NCI-H187 (cell line): ENCODE results near the gene ZNF575.

Experiments
- DNase-seq, 2 experiments: peaks; one replicate each; lab custom pipeline; 2025; lab: John Stamatoyannopoulos, UW

The ZNF575 gene, protein sequence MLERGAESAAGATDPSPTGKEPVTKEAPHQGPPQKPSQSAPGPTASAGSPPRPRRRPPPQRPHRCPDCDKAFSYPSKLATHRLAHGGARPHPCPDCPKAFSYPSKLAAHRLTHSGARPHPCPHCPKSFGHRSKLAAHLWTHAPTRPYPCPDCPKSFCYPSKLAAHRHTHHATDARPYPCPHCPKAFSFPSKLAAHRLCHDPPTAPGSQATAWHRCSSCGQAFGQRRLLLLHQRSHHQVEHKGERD

DNA sequence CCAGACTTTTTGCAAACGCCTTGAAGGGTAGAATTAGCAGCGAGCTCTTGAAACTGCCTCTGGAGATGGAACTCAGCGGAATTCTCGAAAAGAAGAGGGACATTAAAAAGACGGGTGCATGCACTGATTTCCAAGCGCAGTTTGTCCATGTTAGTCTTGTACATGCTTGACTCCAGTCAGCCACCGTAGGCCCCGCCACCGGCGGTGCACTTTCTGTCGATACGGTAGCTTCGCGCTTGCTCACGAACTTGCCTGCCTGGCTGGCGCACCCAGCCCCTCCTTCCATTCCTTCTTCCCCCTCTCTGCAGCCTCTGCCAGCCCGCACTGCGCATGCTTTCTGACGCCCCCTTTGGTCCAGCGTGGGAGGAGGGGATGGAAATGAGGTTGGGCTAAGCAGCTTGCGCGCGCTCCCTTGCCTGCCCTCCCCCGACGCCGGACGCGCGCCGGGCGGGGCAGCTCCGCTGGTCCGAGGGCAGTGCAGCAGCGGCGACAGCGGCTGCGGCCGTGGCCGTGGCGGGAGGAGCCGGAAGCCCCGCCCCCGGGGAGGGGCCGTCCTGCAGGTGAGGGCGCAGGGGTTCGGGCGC lies at the start of gene ZNF575:
Gene ZNF575 (plus strand): TSS at position 227 of the 584 bp plus-strand sequence. CDS start 1,235 bp downstream, outside the sequence.
- DNase-seq, result peak; percentile 83 to 90

DNA sequence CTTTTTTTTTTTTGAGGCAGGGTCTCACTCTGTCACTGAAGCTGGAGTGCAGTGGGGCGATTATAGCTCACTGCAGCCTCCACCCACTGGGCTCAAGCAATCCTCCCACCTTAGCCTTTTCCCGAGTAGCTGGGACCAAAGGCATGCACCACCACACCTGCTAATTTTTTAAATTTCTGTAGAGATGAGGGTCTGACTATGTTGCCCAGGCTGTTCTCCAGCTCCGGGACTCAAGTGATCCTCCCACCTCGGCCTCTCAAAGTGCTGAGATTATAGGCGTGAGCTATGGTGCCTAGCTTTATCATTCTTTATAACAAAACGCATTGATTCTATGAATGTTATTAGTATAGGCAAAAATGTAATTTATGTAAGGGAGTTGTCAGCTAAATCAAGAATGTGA lies 49.7 kb upstream of the ZNF575 start:
- DNase-seq, result no peak

DNA sequence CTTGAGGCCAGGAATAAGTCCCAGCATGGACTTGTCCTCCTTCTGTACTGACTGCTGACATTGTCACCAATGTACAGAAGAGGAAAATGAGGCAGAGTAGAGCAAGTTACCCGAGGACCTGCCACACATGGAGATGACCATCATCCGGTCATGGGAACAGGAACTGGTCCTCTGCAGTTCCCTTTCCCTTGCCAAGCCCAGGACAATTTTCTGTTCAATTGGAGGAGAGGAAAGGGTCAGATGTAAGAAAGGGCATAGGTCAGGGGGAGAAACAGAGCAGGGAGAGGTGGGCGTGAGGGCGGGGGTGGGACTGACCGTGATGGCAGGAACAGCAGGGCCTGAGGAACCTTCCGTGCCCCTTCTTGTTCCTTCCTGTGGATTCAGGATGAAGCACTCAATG lies 47.0 kb upstream of the ZNF575 start:
- DNase-seq, result no peak

DNA sequence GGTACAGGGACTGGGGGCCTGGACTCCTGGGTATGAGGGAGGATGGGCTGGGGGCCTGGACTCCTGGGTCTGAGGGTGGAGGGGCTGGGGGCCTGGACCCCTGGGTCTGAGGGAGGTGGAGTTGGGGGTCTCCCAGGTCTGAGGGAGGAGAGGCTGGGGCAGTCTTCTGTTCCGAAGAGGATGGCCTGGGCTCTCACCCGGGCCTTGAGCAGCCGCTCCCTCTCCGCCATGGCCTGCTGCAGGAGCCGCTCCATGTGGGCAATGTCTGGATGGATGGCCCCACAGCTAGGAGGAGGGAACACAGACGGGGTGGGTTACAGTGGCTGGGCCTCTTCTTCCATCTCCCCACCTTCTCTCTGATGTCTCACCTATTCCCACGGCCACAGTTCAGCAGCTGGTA lies 46.6 kb upstream of the ZNF575 start:
- no peak for DNase-seq

DNA sequence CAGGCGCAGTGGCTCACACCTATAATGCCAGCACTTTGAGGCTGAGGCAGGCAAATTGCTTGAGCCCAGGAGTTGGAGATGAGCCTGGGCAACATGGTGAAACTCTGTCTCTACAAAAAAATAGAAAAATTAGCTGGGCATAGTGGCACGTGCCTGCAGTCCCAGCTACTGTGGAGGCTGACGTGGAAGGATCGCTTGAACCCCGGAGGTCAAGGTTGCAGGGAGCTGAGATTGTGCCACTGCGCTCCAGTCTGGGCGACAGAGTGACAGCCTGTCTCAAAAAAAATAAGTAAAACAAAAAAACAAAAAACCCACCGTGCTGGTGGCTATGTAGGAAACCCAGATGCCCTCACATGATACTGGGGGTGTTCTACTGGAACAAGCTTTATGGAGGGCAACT lies 44.8 kb upstream of the ZNF575 start:
- no peak for DNase-seq

DNA sequence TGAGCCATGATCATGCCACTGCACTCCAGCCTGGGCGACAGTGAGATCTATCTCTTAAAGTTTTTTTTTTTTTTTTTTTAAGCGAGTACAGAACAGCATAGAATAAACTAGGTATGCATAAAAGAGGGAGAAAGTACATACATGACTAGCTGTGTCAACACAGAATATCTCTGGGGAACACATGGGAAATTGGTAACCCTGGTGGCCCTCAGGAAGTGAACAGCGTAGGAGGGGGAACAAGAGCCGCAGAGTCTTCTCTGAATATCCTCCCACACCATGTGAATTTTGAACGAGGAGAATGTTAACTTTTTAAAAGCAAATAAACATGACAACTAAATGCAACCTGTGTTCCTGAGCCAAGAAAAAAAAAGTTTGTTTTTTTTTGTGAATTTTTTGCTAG lies 43.7 kb upstream of the ZNF575 start:
- DNase-seq, result no peak

DNA sequence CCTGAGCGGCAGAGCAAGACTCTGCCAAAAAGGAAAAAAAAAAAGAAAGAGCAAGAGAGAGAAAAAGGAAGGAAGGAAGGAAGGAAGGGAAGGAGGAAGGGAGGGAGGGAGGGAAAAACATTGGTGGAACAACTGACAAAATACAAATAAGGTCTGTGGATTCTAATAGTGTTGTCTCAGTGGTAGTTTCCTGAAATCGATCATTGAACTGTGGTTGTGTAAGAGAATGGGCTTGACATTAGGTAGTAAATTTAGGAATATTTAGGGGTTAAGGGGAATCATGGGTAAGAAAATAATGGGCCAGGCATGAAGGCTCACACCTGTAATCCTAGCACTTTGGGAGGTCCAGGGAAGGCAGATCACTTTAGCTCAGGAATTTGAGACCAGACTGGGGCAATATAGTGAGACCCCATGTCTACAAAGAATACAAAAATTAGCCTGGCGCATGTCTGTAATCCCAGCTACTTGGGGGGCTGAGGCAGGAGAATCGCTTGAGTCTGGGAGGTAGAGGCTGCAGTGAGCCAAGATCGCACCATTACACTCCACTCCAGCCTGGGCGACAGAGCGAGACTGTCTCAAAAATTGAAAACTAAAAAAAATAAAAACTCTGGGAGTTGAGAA lies 42.9 kb upstream of the ZNF575 start:
- no peak for DNase-seq

DNA sequence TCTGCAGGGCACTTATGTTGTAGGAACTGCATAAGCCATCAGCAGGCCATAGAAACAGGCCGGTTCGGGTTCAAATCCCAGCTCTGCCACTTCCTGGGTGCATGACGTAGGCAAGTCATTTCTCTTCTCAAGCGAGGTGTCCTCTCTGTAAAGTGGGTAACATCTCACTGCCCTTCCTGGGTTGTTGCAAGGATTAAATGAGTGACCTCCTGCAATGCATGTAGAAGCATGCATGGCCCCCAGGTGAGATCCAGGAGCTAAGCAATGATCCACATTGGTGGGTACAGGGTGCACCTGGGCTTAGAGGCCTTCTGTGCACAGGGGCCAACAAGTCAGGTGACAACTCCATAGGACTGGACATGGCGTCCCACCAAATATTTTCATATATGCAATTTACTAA lies 42.2 kb upstream of the ZNF575 start:
- no peak for DNase-seq

DNA sequence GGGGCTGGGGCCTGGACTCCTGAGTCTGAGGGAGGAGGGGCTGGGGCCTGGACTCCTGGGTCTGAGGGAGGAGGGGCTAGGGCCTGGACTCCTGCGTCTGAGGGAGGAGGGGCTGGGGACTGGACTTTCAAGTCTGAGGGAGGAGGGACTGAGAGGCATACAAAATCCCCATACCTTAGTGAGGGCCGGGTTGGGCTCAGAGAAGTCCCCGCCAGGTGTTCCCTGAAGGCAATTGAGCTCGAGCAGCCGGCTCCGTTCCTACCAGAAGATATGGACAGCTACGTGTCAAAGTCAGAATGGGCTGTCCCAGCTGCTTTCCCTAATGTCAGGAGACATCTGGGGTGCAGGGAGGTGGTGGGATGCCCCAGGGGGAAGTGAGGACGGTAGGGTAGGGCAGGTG lies 37.9 kb upstream of the ZNF575 start:
- DNase-seq, result no peak

DNA sequence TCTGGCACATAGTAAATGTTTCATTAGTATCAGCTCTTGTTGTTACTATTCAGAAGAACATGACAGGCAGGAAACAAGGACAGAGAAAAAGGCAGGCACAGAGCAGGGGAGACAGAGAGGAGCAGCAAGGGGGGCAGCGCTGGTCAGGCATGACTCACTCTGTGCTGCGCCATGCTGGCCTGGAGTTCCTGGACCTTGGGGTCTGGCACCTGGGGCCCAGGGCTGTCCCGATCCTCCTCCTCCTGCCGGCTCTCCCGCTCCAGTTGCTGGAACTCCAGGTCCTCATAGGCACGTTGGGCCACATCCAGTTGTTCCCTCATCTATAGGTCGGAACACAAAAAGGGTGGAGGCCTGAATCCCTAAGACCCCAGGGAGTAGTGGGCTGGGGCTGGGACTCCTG lies 36.0 kb upstream of the ZNF575 start:
- no peak for DNase-seq

DNA sequence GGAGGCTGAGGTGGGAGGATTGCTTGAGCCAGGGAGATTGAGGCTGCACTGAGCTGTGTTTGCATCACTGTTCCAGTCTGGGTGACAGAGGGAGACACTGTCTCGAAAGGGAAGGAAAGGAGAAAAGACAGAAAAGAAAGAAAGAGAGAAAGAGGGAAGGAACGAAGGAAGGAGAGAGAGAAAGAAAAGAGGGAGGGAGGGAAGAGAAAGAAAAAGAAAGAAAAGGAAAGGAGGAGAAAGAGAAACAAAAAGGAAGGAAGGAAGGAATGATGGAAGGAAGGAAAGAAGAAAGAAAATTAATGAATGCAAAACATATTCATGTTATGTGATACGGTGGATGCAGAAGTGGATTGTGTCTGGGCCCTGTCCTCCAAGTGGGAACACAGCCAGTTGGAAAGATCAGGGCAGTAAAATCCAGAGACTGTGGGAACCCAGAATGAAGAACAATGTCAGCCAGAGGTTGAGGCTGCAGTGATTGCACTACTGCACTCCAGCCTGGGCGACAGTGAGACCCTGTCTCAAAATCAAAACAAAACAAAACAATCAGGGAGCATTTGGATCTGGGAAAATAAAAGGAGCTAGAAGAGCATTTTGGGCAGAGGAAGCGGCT lies 34.6 kb upstream of the ZNF575 start:
- no peak for DNase-seq

DNA sequence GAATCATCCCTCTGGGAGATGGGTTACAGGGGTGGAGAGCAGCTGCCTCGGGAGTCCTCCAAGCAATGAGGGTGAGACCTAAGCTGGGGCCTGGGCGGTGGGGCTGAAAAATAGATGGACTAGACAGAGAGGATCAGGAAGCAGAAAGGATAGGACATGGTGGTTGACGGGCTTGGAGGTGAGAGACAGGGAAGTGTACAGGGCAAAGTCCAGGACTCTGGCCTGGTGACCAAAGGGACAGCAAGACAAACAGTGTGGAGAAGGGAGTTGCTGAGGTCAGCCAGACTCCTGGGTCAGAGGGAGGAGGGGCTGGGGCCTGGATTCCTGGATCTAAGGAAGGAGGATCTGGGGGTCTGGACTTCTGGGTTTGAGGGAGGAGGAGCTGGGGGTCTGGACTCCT lies 33.9 kb upstream of the ZNF575 start:
- no peak for DNase-seq

DNA sequence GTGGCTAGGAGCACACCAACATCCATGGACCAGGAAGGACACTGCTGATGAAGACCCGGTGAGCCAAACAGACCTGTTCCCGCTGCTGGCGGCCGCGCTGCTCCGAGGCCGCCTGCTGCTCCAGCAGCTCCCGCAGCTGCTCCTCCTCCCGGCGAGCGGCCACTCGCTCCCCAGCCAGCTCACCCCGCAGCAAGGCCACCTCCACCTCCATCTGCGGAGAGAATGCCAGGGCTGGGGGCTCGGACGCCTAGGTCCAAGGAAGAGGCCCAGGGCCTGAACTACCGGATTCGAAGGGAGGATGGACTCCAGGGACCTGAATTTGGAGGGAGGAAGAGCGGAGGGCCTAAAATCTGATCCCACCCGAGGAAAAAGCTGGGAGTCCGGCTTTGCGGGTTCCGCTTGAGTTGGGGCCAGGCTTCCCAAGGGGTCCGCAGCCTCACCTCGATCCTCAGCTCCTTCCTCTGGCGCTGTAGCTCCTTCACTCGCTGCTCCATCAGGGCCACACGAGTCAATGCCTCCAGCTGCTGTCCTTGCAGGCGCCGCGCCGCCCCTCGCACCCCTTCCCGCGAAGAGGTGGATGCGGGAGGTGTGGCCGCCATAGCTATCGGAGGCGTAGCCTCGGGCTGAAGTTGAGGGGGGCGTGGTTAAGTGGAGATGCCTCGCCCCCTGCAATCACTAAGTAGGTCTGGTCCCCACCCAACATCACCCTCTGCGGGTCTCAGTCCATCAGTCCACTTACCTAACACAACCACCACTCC lies 31.1 kb upstream of the ZNF575 start:
- DNase-seq, result no peak

DNA sequence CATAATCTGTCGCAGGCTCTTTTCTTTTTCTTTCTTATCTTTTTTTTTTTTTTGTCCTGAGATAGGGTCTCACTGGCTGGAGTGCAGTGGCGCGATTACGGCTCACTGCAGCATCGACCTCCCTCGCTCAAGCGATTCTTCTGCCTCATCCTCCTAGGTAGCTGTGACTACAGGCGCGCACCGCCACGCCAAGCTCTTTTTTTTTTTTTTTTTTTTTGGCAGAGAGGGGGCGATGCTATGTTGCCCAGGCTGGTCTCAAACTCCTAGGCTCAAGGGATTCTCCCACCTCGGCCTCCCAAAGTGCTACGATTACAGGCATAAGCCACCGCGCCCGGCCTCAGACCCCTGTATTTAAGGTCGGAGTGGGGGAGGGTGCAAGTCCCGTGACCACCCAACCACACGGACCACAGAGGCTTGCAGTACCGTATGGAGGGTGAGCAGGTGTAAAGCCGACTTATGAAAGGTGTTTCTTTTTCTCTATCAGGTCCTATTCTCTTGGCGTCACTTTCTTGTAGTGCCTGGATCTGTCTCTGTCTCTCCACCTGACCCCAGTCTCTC lies 30.5 kb upstream of the ZNF575 start:
- no peak for DNase-seq

DNA sequence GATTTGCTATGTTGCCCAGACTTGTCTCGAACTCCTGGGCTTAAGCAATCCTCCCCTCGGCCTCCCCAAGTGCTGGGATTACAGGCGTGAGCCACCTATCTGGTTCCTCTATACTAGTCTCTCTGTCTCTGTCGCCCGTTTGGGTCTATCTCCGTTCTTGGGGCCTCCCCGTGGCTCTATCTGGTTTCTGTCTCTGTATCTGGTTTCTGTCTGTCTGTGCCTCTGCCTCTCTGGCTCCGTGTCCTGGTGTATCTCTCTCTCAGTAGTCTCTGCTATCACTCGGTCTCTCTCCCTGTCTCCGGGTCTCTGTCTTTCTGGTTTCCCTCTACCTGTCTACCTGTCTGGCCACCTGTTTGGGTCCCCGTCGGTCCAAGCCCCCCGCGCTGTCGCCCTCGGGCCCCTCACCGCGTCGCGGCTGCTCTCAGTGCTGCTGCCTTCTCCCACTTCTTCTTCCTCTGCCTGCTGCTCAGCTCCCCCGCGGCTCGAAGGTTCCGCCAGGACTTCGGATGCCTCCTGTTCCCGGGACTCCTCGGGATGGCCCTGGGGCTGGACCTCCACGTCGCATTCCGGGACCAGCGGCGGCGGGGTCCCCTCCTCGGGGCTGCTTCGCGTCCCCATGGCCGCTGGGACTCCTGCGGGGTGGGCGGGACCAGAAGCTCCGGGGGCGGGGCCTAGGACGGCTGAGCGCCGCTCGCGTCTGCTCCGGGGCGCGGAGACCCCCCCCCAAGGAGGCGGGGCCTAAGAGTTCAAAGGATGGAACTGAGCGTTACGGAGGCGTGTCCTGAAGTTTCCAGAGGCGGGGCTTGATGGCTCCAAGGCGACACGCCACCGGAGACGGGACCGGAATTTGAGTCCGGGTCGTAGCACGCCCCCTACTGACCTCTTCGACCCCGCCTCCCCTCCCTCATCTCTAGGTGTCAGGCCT lies 29.2 kb upstream of the ZNF575 start:
- no peak for DNase-seq

DNA sequence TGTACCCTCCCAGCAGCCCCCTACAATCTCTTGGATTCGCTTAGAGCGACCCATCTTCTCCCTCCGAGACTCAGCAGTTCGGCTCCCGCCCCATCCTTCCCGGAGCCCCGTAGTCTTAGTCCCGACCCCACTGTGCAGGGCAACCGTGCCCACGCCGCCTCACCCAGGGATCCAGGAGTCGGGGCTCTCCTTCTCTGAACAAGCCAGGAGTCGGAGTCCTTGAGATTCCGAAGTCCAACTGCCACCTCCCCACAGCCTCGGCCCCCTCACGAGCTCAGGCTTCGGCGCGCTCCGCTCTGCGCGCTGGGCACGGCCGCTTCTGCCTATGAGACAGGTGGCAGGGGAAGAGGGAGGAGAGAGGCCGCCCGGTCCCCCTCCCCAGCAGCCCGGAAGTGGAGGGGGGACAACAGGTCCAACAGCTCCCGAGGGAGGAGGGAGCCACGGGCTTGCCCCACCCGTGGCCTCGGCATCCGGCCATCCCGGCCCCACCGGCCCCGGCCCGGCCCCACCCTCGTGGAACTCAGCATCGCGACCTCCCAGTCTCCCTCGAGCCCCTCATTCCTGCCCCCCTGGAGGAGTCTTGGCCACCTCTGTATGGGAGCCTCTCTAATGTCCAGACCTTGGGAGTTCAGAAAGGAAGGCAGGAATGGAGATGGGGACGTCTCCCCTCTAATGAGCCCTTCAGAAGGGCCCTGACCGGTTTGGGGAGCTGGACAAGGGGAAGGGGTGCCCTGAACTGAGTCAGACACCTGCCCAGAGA lies 28.4 kb upstream of the ZNF575 start, which contains the start of gene PHLDB3:
Gene PHLDB3 (minus strand): TSS at position 321 of the 760 bp plus-strand sequence. CDS start 628 bp downstream, outside the sequence.
- no peak for DNase-seq

DNA sequence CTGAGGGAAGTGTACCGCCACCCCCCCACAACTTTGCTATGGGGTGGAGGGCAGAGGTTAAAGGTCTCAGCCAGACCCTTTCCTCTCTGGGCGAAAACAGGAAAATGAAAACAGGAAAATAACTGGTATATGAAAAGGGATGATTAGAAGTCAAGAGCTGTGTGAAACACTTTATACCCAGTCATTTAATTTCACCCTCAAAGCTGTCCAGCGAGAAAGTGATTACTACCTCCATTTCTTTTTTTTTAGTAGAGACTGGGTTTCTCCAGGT lies 27.9 kb upstream of the ZNF575 start:
- DNase-seq, result no peak

DNA sequence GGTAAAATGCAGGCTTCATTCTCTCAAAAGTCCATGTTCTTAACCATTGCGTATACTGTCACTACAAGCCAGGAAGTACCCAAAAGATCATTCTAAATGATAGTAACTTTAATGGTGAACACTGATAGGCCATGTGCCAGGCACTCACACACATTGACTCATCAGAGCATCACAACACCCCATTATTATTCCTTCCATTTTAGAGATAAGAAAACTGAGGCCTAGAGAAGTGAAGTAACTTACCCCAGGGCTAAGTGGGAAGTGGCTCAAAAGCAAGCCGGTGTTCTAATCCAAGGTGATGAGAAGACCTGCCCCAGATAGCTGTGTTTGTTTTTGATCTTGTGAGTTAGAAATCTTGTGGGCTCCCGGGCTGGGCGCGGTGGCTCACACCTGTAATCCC lies 27.0 kb upstream of the ZNF575 start:
- DNase-seq, result no peak

DNA sequence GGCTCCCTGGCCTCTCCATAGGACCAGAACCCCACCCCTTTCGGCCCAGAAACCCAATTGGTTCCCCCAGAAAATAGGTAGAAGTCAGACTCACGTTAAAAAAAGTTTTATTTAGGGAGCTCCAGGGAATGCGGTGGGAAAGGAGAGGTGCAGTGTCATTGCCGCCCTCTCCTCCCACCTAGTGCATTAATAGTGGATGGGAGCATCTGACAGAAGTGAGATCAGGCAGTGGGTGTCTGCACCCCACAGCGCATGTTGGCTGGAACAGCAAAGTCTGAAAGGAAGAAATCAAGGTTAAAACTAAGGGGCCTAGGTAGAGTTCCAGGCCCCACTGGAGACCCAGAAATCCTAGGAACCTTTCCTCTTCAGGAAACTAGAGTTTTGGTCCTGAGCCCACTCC lies 26.4 kb upstream of the ZNF575 start:
- no peak for DNase-seq

DNA sequence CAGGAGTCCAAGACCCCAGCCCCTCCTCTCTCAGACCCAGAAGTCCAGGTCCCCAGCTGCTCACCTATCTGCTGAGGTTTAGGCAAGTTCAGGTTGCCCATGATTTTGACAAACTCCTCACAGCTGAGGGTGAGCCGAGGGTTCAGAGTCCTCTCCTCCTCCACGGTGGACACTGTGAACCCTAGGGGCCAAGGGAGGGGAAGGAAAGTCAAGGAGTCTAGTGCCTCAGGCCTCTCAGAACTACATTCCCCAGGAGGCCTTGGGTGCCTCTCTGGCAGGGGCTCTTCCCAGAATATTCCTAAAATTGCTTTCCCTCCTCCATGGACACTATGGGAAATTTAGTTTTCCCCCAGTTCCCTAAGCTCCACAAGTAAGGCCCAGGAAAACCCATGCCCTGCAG lies 25.1 kb upstream of the ZNF575 start:
- DNase-seq, result no peak

DNA sequence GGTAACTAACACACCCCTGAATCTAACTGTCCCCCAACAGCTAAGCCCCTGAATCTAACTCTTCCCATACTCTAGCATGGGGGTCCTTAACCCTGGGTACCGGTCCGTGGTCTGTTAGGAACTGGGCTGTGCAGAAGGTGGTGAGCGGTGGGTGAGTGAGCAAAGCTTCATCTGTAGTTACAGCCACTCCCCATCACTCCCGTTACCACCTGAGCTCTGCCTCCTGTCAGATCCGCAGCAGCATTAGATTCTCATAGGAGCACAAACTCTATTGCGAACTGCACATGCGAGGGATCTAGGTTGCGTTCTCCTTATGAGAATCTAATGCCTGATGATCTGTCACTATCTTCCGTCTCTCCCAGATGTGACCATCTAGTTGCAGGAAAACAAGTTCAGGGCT lies 22.3 kb upstream of the ZNF575 start:
- DNase-seq, result no peak
